ENCODE data around the gene EBI3. TPM values are rescaled to one million over a fixed set of nuclear protein-coding genes. Genes with fewer than 3 reads are reported as not detected.
"Not testable (repeated sequence)": the region's sequence is repeated elsewhere in the genome, so short reads cannot be mapped to it uniquely, and the experiment has no call there.

Gene EBI3
- total RNA-seq, 2 experiments from 2014 or later = 14.5 to 16.8 TPM

DNA sequence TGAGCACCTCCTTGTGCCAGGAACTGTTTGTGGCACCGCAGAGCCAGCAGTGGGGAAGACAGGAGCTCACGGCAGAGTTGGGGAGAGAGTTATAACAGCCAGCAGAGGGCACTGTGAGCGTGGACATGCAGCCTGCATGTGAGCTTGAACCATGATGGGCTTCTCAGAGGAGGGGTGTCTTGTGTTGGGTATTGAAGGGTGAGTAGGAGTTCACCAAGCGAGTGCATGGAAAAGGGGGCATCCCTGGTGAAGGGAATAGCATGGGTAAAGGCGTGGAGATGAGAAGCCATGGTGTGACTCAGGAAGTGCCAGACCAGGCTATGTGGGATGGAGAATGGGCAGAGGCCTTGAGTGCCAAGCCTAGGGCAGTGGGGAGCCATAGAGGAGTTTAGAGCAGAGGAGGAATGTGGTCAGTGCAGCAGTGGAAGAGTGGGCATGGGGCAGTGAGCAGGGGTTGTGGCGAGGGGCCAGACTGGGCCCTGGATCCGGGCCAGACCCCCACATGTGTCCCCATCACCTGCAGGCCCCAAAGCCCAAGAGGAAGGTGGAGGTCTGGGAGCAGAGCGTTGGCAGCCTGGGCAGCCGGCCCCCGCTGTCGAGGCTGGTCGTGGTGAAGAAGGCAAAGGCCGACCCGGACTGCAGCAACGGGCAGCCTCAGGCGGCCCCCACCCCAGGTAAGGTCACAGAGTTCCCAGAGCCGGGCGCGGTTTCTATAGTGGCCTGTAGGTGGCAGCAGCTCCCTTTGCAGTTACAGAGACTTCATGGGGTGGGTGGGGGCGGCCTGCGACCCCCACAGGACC, 38.0 kb downstream of the EBI3 start:
- peaks cover 14% of the 10 kb centered on the region for H3K4me1 Mint-ChIP-seq
- POLR2A ChIA-PET = interaction anchor here (0.5 to 1.5 kb wide), 8 partner anchors 31 to 133 kb away, joined by 3 to 9 read pairs (median 3); partner anchors contain the start of genes MPND, SH3GL1 and STAP2
- H3K4me3 Mint-ChIP-seq = no peak overlapping the region
- ATAC-seq = peak; percentile 81
- no peaks in the 10 kb centered on the region for H3K9me3 Mint-ChIP-seq (ENCODE audit: low read depth)
- CTCF ChIA-PET = interaction anchor here (0.5 to 4.4 kb wide), 31 partner anchors 10 to 1040 kb away, joined by 3 to 52 read pairs (median 4); partner anchors contain the start of genes CHAF1A, EBI3, HDGFL2 and MPND
- peak overlapping the region; percentile 9 for H3K27ac Mint-ChIP-seq
- intact Hi-C loops (cut with DNase I, micrococcal nuclease) = loop anchor here (1.0 to 5.0 kb wide), 5 partner anchors 35 to 258 kb away; partner anchors contain the start of genes FSD1 (in 1 of the 2), SH3GL1 (in 1 of the 2) and TMIGD2 (in 1 of the 2)
- no peaks in the 10 kb centered on the region for H3K27me3 Mint-ChIP-seq
- DNase-seq = peak; percentile 83
- H3K36me3 Mint-ChIP-seq (ENCODE audit: low read depth) = peaks cover 47% of the 10 kb centered on the region

DNA sequence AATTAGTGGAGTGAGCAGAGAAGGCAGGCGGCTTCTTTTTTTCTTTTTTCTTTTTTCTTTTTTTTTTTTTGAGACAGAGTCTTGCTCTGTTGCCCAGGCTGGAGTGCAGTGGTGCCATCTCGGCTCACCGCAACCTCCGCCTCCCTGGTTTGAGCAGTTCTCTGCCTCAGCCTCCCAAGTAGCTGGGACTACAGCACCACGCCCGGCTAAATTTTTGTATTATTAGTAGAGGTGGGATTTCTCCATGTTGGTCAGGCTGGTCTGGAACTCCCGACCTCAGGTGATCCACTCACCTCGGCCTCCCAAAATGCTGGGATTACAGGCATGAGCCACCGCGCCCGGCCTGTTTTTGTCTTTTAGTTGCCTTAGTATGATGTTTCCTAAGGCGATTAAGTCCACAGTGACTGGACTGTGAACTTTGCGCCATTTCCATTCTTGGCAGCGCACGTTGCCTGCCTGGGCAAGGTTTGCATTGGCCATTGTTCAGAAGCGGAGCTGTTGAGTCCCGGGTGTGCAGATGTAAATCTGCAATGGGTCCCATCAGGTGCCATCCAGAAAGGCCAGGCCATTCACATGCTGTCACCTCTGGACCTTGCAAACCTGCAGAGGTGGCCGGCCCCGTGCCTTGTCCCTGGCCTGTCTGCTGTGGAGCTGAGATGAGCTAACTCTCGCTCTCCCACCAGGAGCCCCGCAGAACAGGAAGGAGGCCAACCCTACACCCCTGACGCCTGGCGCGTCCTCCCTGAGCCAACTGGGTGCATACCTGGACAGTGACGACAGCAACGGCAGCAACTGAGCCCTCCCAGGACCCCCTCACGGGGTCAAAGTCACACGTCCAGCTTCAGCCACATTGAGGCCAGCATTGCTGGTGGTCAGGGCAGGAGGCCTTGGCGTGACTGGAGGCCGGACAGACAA, 38.8 kb downstream of the EBI3 start:
- Mint-ChIP-seq H3K27ac (no peak overlapping the region), H3K4me1 (peaks cover 14% of the 10 kb centered on the region), H3K36me3 (ENCODE audit: low read depth) (peaks cover 46% of the 10 kb centered on the region), H3K9me3 (ENCODE audit: low read depth) (no peaks in the 10 kb centered on the region), H3K4me3 (no peak overlapping the region), H3K27me3 (no peaks in the 10 kb centered on the region)
- ChIA-PET POLR2A (interaction anchor here (0.7 to 1.2 kb wide), 3 partner anchors 30 to 102 kb away, joined by 3 read pairs; partner anchors contain the start of gene STAP2), CTCF (interaction anchor here (0.6 to 4.4 kb wide), 15 partner anchors 10 to 1041 kb away, joined by 3 to 52 read pairs (median 5); partner anchors contain the start of genes EBI3, MPND and TMIGD2)
- ATAC-seq (no peak), DNase-seq (no peak)
- intact Hi-C loops (cut with DNase I, micrococcal nuclease) = loop anchor here (1.0 to 5.0 kb wide), 5 partner anchors 34 to 257 kb away; partner anchors contain the start of genes FSD1 (in 1 of the 2), SH3GL1 (in 1 of the 2) and TMIGD2 (in 1 of the 2)

- Mint-ChIP-seq H3K4me3 (no peak overlapping the region), H3K36me3 (ENCODE audit: low read depth) (peaks cover 39% of the 10 kb centered on the region), H3K27me3 (no peaks in the 10 kb centered on the region), H3K27ac (no peak overlapping the region), H3K4me1 (peaks cover 11% of the 10 kb centered on the region), H3K9me3 (ENCODE audit: low read depth) (no peaks in the 10 kb centered on the region)
- intact Hi-C loops (cut with DNase I, micrococcal nuclease) = loop anchor here in 1 of 2 experiments (5.0 kb wide), 1 partner anchor 33 kb away; the partner anchor contains the start of genes FSD1 and TMIGD2
- no peak for DNase-seq
- ChIA-PET CTCF (interaction anchor here (0.9 to 4.4 kb wide), 6 partner anchors 9 to 84 kb away, joined by 3 to 52 read pairs (median 5); partner anchors contain the start of gene TMIGD2), POLR2A (no interaction called here)
- no peak for ATAC-seq
Measured at GRCh38 chr19:4268816-4269430, 39.6 kb downstream of the EBI3 start.

DNA sequence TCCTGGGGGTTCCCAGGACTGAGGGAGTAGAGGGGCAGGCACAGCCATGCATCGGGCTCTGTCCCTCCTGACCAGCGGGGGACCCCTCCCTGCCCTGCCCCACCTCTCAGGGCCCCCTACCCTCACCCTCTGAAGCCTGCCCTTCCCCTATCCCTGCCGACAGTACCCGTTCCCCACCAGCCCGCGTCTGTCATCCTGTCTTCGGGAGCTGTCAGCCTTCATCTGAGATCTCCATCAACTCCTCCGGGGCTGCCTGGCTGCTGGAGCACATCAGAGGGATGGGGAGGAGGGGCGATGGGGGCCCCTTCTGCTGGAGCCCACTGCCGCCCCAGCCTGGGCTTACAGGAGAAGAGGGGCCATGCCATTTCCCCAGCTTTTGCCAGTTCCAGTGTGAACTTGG, 43.6 kb downstream of the EBI3 start:
- no peak overlapping the region for H3K4me3 Mint-ChIP-seq
- H3K9me3 Mint-ChIP-seq (ENCODE audit: low read depth) = no peaks in the 10 kb centered on the region
- intact Hi-C loops (cut with DNase I, micrococcal nuclease) = no loop called here
- ChIA-PET POLR2A (no interaction called here), CTCF (interaction anchor here (1.2 kb wide), 1 partner anchor 10 kb away, joined by 3 read pairs; no protein-coding TSS in a partner anchor)
- H3K27me3 Mint-ChIP-seq = peaks cover 2% of the 10 kb centered on the region
- H3K36me3 Mint-ChIP-seq (ENCODE audit: low read depth) = peaks cover 14% of the 10 kb centered on the region
- DNase-seq (no peak), ATAC-seq (no peak)
- H3K27ac Mint-ChIP-seq = no peak overlapping the region
- no peaks in the 10 kb centered on the region for H3K4me1 Mint-ChIP-seq

DNA sequence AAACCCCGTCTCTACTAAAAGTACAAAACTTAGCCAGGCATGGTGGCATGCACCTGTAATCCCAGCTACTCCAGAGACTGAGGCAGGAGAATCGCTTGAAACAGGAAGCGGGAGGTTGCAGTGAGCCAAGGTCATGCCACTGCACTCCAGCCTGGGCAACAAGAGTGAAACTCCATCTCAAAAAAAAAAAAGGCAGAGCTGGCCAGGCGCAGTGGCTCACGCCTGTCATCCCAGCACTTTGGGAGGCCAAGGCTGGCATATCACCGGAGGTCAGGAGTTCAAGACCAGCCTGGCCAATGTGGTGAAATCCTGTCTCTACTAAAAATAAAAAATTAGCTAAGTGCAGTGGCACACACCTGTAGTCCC, 45.0 kb downstream of the EBI3 start:
- H3K27ac Mint-ChIP-seq; intact Hi-C loops (cut with DNase I, micrococcal nuclease); DNase-seq; H3K4me1 Mint-ChIP-seq; H3K9me3 Mint-ChIP-seq (ENCODE audit: low read depth); POLR2A ChIA-PET; H3K27me3 Mint-ChIP-seq; H3K36me3 Mint-ChIP-seq (ENCODE audit: low read depth); ATAC-seq; H3K4me3 Mint-ChIP-seq: not testable (repeated sequence)
- CTCF ChIA-PET = interaction anchor here (0.6 kb wide), 1 partner anchor 314 kb away, joined by 5 read pairs; no protein-coding TSS in a partner anchor

DNA sequence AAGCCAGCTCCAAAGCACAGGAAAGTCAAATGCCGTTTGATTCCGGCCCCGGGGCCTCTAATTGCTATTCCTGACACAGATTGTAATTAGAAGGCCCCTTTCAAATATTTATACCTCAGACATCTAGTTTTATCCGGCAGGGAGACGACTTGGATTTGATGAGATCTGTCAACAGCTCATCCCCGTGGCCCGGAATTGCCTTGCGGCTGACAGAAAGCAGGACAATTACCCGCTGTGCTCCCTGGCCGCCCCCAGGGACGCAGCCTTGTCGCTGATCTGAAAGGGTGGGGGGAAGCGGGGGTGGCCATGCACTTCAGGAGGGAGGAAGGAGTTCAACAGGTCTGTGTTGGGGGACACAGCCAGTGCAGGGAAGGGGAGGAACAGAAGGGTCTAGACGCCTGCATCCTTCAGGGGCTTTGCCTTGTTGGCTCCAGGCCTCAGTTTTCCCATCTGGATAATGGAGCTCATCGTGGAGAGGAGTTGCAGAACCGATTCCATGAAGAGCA, 47.9 kb downstream of the EBI3 start:
- Mint-ChIP-seq H3K9me3 (ENCODE audit: low read depth) (no peaks in the 10 kb centered on the region), H3K4me3 (no peak overlapping the region), H3K4me1 (peaks cover 2% of the 10 kb centered on the region), H3K27ac (no peak overlapping the region), H3K27me3 (peaks cover 22% of the 10 kb centered on the region), H3K36me3 (ENCODE audit: low read depth) (peaks cover under 1% of the 10 kb centered on the region)
- intact Hi-C loops (cut with DNase I, micrococcal nuclease) = no loop called here
- ChIA-PET CTCF (interaction anchor here (0.7 to 2.4 kb wide), 4 partner anchors 9 to 290 kb away, joined by 3 to 8 read pairs (median 4); no protein-coding TSS in a partner anchor), POLR2A (interaction anchor here (0.6 kb wide), 1 partner anchor 60 kb away, joined by 3 read pairs; no protein-coding TSS in a partner anchor)
- DNase-seq = no peak
- ATAC-seq = no peak

DNA sequence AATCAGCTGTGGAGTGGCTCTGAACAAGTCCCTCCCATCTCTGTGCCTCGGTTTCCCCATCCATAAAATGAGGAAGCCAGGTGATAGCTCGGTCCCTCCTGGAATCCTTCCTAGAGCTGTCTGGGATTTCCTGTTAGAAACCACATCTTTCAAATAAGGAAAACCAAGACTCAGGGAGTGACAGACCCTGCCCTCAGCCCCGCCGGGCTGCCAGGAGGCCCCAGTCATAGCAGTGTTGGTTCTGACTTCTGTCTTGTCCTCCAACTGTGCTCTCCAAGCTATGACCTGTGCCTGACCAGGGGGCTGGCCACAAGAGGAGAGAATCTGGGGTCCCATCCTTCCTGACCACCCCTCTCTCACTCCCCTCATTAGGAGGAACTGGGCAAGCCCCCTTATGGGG, 48.7 kb downstream of the EBI3 start:
- POLR2A ChIA-PET = interaction anchor here (0.7 kb wide), 1 partner anchor 41 kb away, joined by 3 read pairs; no protein-coding TSS in a partner anchor
- CTCF ChIA-PET = interaction anchor here (1.0 to 2.4 kb wide), 3 partner anchors 9 to 290 kb away, joined by 3 to 8 read pairs (median 5); no protein-coding TSS in a partner anchor
- H3K4me1 Mint-ChIP-seq = peaks cover 2% of the 10 kb centered on the region
- ATAC-seq = no peak
- H3K4me3 Mint-ChIP-seq = no peak overlapping the region
- no peak for DNase-seq
- peaks cover 22% of the 10 kb centered on the region for H3K27me3 Mint-ChIP-seq
- intact Hi-C loops (cut with DNase I, micrococcal nuclease) = no loop called here
- H3K27ac Mint-ChIP-seq = no peak overlapping the region
- no peaks in the 10 kb centered on the region for H3K36me3 Mint-ChIP-seq (ENCODE audit: low read depth)
- no peaks in the 10 kb centered on the region for H3K9me3 Mint-ChIP-seq (ENCODE audit: low read depth)

GRCh38 chr19:4278419-4279266, 49.3 kb downstream of the EBI3 start, which contains the start of gene SHD:
Gene SHD (plus strand): TSS chr19:4279266. CDS start chr19:4280064, 798 bp downstream.
- DNase-seq = no peak
- H3K9me3 Mint-ChIP-seq (ENCODE audit: low read depth) = no peaks in the 10 kb centered on the region
- CTCF ChIA-PET = interaction anchor here (1.3 kb wide), 1 partner anchor 10 kb away, joined by 5 read pairs; no protein-coding TSS in a partner anchor
- POLR2A ChIA-PET = interaction anchor here (0.7 kb wide), 1 partner anchor 41 kb away, joined by 3 read pairs; no protein-coding TSS in a partner anchor
- H3K4me3 Mint-ChIP-seq = no peak within 1 kb of the TSS
- H3K27me3 Mint-ChIP-seq = peaks cover 22% of the 10 kb centered on the region
- no peak for ATAC-seq
- intact Hi-C loops (cut with DNase I, micrococcal nuclease) = no loop called here
- no peaks in the 10 kb centered on the region for H3K36me3 Mint-ChIP-seq (ENCODE audit: low read depth)
- peaks cover 2% of the 10 kb centered on the region for H3K4me1 Mint-ChIP-seq
- H3K27ac Mint-ChIP-seq = no peak within 1 kb of the TSS

- intact Hi-C loops (cut with DNase I, micrococcal nuclease) = no loop called here
- H3K36me3 Mint-ChIP-seq (ENCODE audit: low read depth) = no peaks in the 10 kb centered on the region
- CTCF ChIA-PET = no interaction called here
- POLR2A ChIA-PET = no interaction called here
- DNase-seq (no peak), ATAC-seq (no peak)
- peaks cover 22% of the 10 kb centered on the region for H3K27me3 Mint-ChIP-seq
- H3K4me1 Mint-ChIP-seq = peaks cover 2% of the 10 kb centered on the region
- H3K27ac Mint-ChIP-seq = no peak overlapping the region
- H3K4me3 Mint-ChIP-seq = no peak overlapping the region
- H3K9me3 Mint-ChIP-seq (ENCODE audit: low read depth) = no peaks in the 10 kb centered on the region
Measured at GRCh38 chr19:4279267-4279529, 49.9 kb downstream of the EBI3 start.
